Cardiac fibroblast (primary cell): ENCODE data around the gene POLK.
A peak's percentile ranks its signal among the peaks of the same experiment; 100 is the strongest.
"Not testable (repeated sequence)": the region's sequence is repeated elsewhere in the genome, so short reads cannot be mapped to it uniquely, and the experiment has no call there.

Experiments
- DNase-seq, 2 donors: peaks; one replicate each; pipeline versions ENCODE4 v3.0.0 to v3.0.0-alpha.2; 2010; ENCODE audit warnings: low read depth in 2 of 2
- H3K4me3 ChIP-seq, 2 donors: replicated peaks in 1 of 2; 1 replicate in 1 of 2; 2 replicates in 1 of 2; pipeline ENCODE4 v1.5.1; 2011; ENCODE audit warnings: low read depth in 2 of 2, low read length in 2 of 2, mild to moderate bottlenecking in 2 of 2, moderate library complexity in 1 of 2
- TF ChIP-seq, protein P1 (sequence below): IDR thresholded peaks from one replicate; pipeline ENCODE4 v1.5.1; 2011; ENCODE audit warnings: low read depth, mild to moderate bottlenecking, low read length, inconsistent platforms

The POLK gene

DNA sequence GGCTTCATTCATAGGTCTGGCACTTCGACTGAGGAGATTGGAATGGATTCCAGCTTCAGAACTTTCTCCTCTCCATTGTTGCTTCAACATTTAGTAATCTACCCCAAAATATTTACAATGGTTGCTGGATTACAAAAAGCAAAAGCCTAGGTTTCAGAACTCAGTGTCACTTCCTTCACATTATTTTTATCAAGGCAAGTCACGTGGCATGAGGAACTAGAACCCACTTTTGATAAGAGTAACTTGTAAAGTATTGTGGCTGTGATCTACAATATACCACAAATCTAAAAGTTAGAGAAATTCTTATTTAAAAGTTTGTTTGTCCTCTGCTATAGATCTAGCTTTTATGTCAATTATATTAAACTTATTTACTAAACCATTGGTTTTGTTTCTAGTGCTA, 59.9 kb downstream of the POLK start:
- no peak overlapping the region for H3K4me3 ChIP-seq
- DNase-seq: peak in 1 of 2 donors; percentile 26
- TF ChIP-seq, protein P1, sequence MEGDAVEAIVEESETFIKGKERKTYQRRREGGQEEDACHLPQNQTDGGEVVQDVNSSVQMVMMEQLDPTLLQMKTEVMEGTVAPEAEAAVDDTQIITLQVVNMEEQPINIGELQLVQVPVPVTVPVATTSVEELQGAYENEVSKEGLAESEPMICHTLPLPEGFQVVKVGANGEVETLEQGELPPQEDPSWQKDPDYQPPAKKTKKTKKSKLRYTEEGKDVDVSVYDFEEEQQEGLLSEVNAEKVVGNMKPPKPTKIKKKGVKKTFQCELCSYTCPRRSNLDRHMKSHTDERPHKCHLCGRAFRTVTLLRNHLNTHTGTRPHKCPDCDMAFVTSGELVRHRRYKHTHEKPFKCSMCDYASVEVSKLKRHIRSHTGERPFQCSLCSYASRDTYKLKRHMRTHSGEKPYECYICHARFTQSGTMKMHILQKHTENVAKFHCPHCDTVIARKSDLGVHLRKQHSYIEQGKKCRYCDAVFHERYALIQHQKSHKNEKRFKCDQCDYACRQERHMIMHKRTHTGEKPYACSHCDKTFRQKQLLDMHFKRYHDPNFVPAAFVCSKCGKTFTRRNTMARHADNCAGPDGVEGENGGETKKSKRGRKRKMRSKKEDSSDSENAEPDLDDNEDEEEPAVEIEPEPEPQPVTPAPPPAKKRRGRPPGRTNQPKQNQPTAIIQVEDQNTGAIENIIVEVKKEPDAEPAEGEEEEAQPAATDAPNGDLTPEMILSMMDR: no peak

DNA sequence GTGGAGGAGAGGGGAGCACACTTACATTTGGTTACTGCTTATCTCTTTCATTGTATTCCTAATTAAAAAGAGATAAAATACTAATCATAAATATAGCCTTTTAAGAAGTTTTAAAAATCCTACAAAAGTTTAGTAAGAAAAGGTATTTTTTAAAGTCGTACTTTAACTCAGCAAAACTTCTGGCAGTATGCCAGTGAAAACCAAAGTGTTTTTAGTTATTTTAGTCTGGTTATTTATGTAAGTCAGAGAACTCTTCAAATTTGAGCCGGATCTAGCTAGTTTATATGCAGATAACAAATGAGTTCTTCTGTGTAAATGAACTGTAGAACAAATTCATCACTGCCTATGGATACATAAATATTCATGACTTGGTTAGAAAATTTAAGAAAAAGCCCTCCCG, 63.1 kb downstream of the POLK start:
- TF ChIP-seq, protein P1: no peak
- peak; percentile 46 to 49 for DNase-seq
- H3K4me3 ChIP-seq: no peak overlapping the region

DNA sequence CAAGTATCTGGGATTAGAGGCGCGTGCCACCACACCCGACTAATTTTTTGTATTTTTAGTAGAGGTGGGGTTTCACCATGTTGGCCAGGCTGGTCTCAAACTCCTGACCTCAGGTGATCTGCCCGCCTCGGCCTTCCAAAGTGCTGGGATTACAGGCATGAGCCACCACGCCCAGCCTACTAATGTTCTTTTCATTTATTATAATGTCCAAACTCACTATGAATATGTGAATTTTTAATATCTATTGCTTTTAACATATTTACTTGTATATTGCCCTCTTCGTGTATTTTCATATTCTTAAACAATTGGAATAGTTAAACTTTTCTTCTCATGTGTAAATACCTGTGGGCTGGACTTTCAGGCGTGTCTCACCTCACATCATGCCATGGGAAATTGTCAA, 66.6 kb downstream of the POLK start:
- DNase-seq, H3K4me3 ChIP-seq: not testable (repeated sequence)

DNA sequence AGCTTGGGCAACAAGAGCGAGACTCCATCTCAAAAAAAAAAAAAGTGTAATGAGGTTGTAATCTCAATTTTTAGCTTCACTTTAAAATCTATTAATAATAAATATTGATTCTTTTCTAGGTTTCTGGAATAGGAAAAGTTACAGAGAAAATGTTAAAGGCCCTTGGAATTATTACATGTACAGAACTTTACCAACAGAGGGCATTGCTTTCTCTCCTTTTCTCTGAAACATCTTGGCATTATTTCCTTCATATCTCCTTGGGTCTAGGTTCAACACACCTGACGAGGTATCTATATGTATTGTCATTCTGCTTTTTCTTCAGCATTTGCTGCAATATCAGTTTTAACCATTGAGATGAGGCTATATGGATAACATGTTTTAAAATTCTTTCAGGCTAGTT, 73.0 kb downstream of the POLK start:
- no peak overlapping the region for H3K4me3 ChIP-seq
- TF ChIP-seq, protein P1: peak; percentile 33
- DNase-seq: peak in 1 of 2 donors; percentile 15

DNA sequence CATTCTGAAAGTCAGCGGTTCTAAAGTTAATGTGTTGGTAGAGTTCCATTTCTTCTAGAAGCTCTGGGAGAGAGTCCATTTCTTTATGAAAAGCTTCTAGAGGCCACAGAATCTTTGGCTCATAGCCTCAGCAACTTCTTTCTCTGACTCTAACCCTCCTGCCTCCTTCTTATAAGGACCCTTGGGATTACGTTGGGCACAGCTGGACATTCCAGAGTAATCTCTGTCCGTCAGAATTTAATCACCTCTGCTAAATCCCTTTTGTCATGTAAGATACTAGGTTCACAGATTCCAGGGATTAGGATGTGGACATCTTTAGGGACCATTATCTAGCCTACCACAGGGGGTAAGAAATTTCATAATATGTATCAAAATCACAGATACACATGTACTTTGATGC, 77.0 kb downstream of the POLK start:
- H3K4me3 ChIP-seq: no peak overlapping the region
- TF ChIP-seq, protein P1: no peak
- peak; percentile 52 to 56 for DNase-seq

DNA sequence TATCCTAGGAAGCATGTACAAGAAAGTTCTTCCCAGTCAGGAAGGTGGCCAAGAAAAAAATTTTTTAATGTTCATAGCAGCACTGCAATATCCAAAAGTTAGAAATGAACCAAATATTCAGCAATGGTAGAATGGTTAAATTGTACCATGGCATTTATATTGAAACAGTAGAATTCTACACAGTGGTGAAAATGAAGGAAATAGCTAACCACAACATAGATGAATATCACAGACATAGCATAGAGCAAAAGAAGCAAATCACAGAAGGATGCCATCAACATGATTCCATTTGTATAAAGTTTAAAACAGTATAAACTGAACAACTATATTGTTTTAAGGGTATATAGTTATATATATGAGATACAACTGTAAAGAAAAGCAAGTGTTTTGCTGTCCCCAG, 88.8 kb downstream of the POLK start:
- no peak overlapping the region for H3K4me3 ChIP-seq
- no peak for DNase-seq
- TF ChIP-seq, protein P1: no peak

DNA sequence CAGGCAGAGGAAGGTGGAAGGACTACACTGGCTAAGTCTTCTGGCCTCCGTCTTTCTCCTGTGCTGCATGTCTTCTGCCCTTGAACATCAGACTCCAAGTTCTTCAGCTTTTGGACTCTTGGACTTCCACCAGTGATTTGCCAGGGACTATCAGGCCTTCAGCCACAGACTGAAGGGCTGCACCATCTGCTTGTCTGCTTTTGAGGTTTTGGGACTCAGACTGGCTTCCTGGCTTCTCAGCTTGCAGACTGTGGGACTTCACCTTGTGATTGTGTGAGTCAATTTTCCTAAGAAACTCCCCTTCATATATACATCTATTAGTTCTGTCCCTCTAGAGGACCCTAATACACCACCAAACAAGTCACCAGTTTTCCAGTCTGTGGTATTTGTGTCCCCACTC, 89.9 kb downstream of the POLK start:
- DNase-seq: no peak
- H3K4me3 ChIP-seq: no peak overlapping the region
- TF ChIP-seq, protein P1: no peak
